GM21529 (cell line): Measurements from ENCODE around the gene JOSD2.
"Not testable (repeated sequence)": the region's sequence is repeated elsewhere in the genome, so short reads cannot be mapped to it uniquely, and the experiment has no call there.

ENCODE experiments used
- ATAC-seq: cut with Tn5 transposase; IDR thresholded peaks from one replicate; pipeline ENCODE4 v1.9.1; 2021; ENCODE audit not compliant: unreplicated experiment

JOSD2 gene

DNA sequence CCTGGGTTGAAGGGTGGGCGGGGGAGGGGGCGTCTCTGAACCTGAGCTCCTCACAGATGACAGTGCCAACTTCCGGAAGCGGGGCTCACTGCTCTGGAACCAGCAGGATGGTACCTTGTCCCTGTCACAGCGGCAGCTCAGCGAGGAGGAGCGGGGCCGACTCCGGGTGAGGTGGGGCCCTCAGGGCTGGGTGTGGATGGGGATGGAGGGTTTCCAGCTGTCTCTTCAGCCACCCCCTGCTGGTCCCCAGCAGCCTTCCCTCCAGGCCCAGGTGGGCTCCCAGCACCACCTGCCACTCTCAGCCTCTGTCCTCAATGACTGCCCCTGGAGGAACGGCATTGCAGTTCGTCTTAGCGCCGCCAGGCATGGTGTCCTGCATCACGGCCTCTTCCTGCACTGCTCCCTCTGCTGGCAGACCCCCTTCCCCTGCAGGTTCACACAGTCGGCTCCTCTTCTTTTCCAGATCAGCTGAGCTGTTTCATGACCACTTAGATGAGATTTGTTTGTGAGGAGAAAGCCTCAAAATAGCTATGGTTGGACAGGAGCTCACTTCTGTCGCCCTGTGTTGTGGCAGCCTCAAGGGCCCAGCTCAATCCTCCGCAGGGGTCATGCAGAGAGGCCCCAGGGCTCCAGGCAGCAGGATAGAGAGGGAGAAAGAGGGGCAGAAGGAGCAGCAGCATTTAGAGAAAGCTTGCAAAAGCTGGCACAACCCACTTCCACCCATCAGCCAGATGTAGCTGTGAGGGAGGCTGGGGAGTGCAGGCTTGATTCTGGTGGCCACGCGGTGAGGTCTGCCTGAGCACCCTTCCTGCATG is 31.9 kb downstream of the JOSD2 start:
- ATAC-seq, result no peak

DNA sequence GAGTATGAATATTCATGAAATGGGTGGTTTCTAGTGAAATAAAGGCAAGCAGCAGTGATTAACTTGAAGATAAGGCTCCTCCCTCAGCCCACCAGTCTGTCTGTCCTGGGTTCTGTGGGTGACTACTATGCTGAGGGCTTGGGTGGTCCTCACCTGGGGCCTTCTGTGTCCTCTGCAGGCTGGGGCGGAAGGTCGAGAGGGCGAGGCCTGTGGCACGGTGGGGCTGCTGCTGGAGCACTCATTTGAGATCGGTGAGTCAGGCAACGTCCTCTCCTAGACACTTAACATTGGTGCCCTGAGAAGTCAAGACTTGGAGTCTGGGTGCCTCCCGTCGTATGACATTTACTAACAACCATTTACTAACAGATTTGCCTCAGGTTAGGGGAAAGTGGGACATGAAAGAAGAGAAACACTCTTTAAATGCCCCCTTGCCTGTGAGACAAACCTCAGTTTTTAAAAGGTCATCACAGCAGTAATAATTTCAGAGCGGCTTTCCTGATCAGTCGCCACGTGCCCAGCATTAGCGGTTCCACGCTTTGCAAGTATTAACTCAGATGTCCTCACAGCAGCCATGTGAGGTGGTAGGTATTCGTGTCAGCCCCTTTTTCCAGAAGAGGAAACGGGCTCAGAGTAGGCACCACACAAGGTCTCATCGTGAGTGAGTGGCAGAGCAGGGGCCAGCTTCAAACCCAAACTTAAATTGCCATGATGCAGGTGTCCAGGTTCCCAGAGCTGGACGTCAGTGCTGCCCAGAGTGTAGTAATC is 33.1 kb downstream of the JOSD2 start:
- ATAC-seq, result no peak

DNA sequence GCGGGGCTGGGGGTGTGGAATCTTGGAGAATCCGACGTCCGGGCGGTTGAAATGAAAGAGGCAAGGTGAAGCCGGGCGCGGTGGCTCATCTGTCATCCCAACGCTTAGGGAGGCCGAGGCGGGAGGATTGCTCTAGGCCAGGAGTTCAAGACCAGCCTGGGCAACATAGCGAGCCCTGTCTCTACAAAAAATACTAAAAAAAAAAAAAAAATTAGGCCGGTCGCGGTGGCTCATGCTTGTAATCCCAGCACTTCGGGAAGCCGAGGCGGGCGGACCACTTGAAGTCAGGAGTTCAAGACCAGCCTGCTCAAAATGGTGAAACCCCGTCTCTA is 34.1 kb downstream of the JOSD2 start:
- ATAC-seq, result no peak

DNA sequence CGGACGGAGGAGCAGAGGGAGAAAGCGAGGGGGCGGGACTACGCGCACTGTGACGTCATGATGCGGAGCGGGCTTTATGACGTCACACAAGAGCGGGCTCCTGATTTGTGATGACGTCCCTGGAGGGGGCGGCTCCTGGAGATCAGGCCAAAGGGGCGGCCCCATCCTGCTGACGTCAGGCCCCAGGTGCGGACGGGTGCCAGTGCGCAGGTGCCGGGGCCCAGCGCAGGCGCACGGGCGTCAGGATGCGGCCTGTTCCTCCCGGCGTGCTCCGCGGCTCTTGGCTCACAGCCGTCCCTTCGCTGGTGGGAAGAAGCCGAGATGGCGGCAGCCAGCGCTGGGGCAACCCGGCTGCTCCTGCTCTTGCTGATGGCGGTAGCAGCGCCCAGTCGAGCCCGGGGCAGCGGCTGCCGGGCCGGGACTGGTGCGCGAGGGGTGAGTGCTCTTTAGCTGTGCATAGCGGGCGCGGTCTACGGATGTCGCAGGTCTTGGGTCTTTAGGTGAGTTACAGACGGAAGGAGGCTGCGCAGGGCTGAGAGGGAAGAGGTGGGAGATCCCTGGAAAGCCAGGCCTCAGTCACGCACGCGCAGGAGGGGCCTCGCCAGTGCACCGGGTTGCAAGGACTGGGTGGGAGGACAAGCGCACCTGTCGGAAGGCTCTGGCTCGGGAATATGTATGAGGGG is 34.6 kb downstream of the JOSD2 start, which contains the start of the genes EMC10 and GARIN5A:
TSS of gene EMC10 (plus strand) at position 284 of the 683 bp plus-strand sequence. CDS start at position 322, 38 bp downstream.
TSS of gene GARIN5A (minus strand) at position 625 of the 683 bp plus-strand sequence. CDS start at position 165, 460 bp downstream.
- peak; percentile 71 for ATAC-seq

DNA sequence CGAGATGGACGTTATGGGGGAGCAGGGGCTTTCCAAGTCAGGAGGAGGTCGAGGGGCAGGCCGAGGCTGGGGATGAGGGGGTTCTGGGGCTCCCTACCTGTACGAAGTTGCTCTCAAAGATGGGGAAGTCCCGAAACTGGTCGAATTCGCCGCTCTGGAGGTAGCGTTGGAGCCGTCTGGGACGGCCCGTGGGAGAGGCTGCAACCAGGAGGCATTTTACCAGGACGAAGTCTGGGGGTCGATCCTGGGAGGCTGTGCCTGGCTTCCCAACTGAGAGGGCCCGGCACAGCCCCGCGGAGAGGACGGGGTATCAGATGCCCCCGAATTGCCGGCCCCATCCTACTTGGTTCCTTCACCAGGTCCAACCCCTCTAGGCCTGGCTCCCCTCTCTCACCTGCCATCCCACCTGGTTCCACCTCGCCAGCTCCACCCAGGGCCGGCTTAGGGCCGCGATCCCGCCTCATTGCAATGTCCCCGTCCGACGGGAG is 35.2 kb downstream of the JOSD2 start:
- ATAC-seq, result no peak

DNA sequence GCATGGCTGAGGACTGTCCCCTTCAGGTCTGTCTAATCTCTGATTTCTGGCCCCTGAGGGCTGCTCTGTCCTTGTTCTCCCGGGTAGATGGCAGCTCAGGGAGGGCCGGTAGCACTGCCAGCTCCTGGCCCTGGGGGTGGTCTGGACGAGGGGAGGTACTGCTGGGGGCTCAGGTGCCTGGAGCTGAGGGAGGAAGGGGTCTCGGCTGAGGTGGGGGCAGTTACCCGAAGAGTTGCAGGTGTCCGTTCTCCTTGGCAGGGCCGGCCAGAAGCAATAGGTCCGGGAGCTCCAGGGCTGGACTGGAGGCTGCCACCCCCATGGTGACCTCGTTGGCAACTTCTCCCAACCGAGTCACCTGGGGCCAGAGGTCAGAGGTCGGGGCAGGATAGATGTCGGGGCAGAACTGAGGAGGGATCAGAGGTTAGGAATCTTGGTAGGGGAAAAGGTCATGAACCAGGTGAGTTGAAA is 35.9 kb downstream of the JOSD2 start:
- ATAC-seq, result no peak

DNA sequence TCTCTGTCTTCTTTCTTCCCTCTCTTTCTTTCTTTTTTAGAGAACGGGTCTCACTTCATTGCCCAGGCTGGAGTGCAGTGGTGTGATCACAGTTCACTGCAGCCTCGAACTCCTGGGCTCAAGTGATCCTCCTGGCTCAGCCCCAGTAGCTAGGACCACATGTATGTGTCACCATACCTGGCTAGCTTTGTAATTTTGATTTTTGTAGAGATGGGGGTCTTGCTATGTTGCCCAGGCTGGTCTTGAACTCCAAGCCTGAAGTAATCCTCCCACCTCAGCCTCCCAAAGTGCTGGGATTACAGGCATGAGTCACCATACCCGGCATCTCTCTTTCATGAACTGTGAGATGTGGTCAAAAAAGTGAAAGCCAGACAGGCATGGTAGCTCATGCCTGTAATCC is 37.7 kb downstream of the JOSD2 start:
- not testable (repeated sequence) for ATAC-seq

DNA sequence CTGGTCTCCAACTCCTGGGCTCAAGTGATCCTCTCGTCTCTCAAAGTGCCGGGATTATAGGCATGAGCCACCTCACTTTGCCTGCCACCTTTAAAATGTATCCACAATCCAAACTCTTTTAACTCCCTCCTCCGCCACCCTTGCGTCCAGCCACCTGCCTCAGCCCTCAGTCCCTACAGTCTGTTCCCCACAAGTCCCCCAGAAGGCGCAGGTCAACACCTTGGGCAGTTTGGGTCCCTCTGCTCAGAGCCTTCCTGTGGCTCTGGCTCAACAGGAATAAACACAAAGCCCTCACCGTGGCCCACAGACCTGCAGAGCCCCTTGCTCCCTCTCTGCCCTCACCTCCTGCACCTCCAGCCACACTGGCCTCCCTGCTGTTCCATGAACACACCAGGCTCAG is 42.2 kb downstream of the JOSD2 start:
- no peak for ATAC-seq

DNA sequence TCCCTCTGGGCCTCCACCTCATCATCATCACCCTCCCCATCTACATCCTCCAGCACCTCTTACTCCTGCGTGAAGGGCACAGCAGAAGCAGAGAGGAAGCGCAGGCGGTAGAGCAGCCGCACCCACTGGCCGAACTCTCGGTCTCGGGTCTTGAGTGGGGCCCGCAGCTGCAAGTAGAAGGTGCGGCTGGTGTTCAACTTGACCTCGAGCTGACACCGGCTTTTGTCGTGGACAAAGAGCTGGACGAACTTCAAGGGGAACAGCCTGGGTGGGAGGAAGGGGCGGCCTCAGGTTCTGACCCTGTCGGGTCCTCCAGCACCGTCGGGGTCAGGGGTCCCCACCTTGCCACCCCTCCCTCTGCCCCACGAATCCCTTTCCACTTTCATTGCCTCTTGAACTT is 43.4 kb downstream of the JOSD2 start:
- no peak for ATAC-seq

DNA sequence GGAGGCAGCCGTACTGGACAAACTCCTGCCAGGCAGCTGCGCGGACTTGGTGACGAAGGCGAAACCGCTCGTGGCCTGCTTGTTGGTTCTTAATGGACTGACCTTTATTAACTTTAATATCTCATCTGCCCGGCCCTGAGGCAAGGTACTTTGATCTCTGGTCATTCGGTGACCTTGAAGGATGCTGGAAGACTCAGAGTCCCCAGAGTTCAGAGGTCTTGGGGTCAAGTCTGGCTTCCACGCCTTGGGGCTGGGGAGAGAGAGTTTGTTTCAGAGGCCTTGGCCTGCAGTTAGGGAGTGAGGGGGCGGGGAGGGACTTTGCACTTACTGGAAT is 44.3 kb downstream of the JOSD2 start:
- no peak for ATAC-seq

DNA sequence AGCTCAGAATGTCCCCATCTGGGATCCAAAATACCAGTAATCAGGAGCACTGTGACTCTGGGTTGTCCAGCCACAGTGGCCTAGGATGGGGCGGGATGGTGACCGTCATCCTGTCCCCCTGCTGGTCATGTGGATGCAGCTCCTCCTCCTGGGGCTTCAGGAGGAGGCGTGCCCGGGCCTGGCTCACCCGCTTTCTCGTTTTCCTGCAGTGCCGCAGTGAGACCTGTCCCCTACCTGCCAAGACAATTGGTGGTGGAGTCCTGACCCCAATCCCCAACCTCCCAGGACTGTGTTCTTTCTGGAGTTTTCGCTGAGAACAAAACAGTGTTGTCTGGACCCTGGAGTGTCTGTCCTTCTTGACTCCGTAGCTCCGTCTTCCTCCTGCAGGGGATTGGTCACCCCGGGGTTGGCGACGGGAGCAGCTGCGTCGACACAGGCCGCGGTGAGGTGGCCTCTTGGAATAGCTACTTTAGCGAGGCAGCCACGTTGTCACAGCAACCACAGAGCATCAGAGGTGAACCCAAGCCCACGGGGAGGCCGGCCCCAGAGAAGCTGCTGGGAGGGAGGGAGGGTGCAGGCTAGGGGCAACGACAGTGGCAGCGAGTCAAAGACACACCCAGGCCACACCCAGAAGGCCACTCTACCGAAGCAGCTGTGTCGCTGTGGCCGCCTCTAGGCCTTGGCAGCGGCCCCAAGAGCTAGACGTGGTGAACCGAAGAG is 44.8 kb downstream of the JOSD2 start:
- ATAC-seq, result no peak

DNA sequence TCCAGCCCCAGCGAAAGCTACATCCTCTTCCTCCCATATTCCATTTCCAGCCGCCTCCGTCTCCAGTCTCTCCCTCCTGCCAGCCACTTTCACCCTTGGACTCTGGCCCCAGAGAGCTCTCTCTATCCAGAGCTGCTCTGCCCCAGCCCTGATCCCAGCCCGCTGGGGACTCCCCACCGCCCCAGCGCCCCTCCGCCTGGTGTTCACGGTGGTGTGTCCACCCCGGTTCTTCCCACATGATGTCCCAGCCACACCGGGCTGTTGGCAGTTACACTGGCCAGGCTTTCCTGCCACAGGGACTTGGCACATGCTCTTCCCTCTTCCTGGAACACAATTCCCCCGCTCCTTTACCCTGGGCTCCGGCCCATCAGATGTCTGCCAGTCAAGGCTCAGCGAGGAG is 46.0 kb downstream of the JOSD2 start:
- no peak for ATAC-seq

DNA sequence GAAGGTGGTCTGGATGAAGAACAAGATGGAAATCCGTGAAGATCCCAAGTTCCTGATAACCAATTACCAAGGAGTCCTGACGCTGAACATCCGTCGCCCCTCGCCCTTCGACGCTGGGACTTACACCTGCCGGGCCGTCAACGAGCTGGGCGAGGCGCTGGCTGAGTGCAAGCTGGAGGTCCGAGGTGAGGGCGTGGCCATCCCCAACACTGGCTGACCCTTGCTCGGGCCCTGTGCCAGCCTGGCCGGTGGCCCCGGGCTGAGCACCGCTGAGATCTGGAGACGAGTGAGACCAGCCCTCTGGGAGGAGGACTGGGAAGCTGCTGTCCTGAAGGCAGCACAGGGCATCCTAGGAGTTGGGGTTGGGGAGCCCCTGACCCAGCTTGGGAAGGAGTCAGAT is 46.6 kb downstream of the JOSD2 start:
- ATAC-seq, result no peak

DNA sequence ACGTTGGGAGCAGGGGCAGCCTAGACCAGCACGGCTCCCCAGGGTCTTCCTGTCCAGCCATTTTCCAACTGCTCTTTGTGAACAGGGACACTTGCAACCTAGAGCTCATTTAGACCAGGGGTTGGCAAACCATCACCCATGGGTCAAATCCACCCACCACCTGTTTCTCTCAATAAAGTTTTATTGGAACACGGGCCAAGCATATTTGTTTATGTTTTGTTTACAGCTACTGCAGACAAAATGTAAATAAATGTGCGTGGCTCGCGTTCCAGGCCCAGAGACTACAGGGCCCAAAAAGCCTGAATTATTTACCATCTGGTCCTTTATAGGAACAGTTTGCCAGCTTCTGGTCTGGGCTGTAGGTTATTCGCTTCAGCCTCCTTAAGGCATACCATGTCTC is 48.0 kb downstream of the JOSD2 start:
- no peak for ATAC-seq

DNA sequence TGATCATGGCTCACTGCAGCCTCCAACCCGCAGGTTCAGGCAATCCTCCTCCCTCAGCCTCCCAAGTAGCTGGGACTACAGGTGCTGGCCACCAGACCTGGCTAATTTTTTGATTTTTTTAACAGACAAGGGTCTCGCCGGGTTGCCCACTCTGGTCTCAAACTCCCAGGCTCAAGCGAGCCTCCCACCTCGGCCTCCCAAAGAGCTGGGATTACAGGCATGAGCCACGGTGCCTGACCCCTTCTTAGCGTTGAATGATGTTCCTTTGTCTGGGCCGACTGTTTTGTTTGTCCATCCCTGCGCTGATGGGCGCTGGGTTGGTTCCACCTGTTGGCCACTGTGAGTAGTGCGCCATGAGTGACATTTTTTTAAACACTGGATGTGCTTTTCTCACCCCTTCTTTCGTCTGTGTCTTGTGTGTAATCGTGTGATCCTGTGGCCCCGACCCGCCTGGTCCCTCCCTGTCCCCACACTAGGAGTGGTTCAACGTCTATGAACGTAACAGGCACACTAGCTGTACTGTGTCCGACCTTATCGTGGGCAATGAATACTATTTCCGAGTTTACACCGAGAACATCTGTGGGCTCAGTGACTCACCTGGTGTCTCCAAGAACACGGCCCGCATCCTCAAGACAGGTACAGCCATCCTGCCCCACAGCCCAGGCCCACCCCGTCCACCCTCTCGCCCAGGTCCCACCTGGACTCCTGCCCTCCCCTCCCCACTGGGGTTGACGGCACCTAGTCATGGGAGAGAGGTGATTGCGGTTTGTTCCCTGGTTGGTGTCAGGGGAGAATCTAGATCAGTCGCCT is 49.7 kb downstream of the JOSD2 start:
- no peak for ATAC-seq

DNA sequence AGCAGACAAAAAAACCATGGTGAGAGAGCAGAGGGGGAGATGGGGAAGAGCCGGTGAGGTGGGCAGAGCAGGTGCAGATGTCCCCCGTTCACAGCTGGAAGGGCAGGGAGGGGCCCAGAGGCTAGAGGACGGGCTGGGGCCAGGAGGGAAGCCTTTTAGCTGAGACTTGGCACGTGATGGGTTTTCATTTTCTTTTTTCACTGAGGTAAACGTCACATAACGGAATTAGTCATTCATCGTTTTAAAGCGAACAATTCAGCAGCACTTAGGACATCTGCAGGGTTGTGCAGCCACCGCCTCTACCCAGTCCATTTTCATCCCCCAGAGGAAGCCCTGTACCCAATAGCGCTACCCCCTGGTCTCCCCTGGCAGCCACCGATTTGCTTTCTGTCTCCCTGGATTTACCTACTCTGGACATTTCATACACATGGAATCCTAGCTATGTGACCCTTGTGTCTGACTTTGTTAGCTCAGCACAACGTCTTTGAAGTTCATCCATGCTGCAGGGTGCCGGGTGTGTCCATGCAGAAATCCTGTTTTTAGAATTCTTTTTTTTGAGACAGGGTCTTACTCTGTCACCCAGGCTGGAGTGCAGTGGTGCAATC is 50.7 kb downstream of the JOSD2 start:
- ATAC-seq, result peak; percentile 65

DNA sequence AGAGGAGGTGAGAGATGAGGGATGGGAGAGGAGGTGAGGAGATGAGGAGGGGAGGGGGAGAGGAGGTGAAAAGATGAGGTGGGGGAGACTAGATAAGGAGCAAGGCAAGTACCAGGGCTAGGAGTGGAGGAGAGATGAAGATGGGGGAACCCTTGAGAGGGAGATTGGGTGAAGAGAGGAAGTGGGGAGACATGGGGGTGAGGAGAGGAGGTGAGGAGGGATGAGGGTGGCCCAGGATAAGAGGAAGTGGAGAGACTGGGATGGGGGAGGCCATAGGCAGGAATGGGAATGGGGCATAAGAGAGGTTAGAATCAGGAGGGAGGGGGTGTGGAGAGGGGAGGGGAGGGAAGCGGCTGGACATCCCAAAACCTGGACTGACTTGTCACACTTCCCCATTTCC is 51.4 kb downstream of the JOSD2 start:
- ATAC-seq, result no peak

DNA sequence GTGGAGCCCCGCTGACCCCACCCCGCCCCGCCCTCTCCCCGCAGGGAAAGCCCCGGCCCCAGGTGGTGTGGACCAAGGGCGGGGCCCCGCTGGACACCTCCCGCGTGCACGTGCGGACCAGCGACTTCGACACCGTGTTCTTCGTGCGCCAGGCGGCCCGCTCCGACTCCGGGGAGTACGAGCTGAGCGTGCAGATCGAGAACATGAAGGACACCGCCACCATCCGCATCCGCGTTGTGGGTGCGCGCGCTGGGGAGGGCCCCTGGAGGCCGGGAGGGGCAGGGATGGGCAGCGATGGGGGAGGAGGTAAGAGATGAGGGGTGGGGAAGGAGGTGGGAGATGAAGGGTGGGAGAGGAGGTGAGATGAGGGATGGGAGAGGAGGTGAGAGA is 51.9 kb downstream of the JOSD2 start:
- ATAC-seq, result no peak

DNA sequence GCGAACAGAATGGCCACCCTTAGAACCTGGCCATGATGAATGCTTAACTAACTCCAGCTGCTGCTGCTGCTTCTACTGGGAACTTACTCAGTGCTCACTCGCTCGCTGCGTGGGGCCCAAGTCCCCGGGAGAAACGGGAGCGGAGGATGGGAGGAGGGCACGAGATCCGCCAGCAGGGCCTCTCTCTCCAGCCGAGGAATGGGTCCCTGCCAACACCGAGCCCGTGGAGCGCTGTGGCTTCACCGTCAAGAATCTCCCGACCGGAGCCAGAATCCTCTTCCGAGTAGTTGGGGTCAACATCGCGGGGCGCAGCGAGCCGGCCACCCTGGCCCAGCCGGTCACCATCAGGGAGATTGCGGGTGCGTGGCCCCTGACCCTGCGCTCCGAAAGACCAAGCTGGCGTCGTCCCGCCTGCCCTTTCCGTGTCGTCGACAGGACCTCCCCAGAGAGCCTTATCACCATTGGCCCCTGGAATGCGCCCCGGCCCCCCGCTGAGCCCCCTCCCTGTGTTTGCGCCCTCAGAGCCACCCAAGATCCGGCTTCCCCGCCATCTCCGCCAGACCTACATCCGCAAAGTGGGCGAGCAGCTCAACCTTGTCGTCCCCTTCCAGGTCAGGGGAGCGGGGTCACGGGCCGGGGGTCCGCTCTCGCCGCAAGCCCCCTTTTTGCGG is 52.5 kb downstream of the JOSD2 start:
- ATAC-seq, result no peak
